OCI-M2 (cell line): ENCODE measurements around the gene RFX5.

Experiments used
- DNase-seq: peaks from one replicate; lab custom pipeline; 2025; ENCODE audit not compliant: unreplicated experiment; lab: John Stamatoyannopoulos, UW

The RFX5 gene

GRCh38 chr1:151325231-151325630 is 21.8 kb downstream of the RFX5 start:
- no peak for DNase-seq

GRCh38 chr1:151324390-151324930 is 22.6 kb downstream of the RFX5 start:
- DNase-seq: no peak

GRCh38 chr1:151318975-151319374 is 28.1 kb downstream of the RFX5 start:
- no peak for DNase-seq

GRCh38 chr1:151315565-151316235 is 31.4 kb downstream of the RFX5 start:
- DNase-seq: no peak

- DNase-seq: no peak
Measured at GRCh38 chr1:151314137-151314875, 32.7 kb downstream of the RFX5 start.

GRCh38 chr1:151313501-151313900 is 33.6 kb downstream of the RFX5 start:
- DNase-seq: no peak

DNA sequence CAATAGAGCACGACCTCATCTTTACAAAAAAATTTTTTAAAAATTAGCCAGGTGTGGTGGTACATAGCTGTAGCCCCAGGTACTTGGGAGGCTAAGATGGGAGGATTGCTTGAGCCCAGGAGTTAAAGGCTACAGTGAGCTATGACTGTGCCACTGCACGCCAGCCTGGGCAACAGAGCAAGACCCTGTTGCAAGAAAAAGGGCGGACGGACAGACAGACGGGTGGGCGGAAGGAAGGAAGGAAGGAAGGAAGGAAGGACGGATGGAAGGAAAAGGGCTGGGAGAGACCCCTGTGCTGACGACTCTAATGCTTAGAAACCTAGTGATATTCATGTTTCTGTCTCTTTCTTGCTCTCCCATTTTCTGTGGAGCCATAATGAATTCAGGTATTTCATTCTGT is 34.2 kb downstream of the RFX5 start:
- DNase-seq: no peak

DNA sequence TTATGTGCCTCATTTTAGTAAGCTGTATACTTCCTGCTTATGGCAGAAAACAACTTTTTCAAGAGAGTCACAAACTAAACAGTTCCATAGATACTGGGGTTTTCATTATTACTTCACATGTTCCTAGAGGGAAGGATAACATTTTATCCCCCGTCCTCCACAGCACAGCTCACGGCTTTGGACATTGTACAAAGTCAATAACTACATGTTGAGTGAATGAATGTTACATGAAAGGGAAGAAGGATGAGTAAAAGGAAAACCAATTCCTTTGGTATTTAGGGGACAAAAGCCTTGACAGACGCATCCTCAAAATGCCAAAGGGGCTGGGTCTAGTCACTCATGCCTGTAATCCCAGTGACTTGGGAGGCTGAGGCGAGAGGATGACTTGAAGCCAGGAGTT is 34.6 kb downstream of the RFX5 start:
- DNase-seq: no peak

- no peak for DNase-seq
Measured at GRCh38 chr1:151311589-151312331, 35.3 kb downstream of the RFX5 start.

DNA sequence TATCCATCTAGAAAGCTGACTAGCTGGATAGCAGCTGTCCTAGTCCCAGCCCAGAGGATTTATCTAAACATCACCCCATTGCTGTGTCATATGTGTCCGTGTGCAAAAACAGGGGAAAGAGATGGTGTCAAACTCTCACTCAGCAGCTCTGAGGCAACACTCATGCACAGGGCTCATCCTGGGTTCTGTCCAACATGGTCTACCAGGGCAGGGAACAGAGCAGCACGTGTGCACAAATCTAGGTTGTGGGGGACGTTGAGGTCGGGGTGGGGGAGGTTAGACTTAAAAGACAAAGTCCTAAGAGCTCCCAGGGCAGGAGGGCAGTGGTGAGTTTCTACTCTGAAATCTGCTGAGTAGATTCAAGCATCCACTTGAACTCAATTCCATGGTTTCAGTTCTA is 36.0 kb downstream of the RFX5 start:
- DNase-seq: no peak

DNA sequence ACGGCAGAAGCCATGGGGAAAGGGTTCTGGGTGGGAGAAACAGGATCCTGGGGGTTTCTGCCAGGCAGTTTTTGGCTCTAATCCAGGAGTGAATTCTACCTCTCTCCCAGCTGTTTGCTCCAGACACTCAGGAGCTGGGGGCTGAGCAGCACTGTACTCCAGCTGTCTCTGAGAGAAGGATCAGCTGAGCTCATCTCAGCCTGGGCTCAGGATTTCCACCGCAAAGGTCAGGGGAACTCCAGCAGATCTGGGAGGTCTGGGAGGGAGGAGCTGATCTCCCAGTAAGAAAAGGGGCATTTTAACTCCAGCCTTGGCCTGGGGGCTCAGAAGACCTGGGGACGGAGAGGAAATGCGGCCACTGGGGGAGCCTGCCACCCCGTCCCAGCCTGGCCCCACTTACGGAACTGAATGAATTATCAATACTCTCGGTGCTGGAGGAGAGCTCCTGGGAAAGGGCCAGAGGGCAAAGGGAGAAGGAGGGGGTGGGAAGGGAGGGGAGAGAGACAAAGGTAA is 37.2 kb downstream of the RFX5 start:
- DNase-seq: no peak

DNA sequence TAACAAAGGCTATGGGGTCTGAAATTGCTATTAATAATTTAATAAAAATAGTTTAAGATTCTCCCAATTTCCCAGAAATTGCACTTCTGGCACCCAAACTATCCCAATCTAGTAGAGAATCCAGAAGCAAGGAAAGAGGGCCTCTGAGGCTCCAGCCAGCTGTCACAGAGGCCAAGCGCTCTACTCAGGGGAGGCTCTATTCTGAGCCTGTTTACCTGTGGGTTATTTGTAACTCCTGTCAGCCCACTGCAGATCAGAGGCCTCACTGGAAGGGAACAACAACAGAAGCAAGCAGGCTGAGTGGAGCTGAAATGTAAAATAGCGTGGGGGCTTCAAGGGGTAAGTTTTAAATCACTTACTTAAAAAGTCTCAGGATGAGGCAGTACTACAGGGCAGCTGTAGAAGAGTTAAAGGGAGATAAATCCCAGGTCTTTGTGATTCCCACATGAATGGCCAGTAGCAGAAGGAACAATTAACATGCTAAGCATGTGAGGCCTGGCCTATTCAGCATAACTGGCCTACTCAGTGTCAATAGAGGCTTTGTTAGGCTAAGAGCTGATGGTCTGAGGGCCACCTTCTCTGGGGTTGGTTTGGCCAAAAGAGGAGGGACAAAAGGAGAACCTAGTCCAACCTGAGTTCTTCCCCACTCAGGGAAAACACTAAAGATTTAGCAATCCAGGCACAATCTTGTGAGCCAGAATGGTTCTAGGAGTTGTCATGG is 52.1 kb downstream of the RFX5 start:
- DNase-seq: no peak

GRCh38 chr1:151293093-151293492 is 54.0 kb downstream of the RFX5 start:
- DNase-seq: no peak

DNA sequence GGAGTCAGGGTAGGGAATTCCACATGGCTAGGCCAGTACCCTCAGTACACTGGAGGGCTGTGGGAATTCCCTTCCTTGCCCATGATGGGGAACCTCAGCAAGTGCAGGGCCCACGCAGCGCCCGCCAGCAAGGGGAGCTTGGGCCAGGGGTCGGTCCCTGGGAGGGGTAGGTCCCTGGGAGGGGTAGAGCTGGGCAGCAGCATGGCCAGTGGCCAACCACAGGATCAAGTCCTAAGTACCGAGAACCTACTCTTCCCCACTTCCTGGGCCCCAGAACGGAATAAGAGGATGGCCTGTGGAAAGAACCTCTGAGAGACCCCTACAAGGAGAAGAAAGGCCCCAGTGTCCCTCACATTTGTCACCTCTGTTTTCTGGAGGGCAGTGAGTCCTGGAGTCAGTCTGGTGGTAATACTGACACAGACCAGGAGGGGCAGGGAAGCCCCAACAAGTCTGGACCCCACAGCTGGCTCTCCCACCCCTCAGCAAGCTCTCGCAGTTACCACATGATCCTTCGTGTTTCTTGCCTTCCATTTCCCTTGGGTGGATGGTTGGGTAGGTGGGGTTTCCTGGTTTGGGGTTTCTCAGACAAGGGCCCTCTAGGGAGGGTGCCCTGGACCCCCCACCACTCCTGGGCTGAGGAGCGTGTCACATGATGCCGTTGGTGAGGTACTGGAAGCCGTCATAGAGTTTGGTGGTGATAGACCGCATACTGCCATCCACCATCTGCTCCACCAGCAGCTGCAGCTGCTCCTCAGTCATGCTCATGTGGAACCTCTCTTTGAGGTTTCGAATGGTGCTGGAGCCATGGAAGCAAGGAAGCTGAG is 54.6 kb downstream of the RFX5 start:
- no peak for DNase-seq

DNA sequence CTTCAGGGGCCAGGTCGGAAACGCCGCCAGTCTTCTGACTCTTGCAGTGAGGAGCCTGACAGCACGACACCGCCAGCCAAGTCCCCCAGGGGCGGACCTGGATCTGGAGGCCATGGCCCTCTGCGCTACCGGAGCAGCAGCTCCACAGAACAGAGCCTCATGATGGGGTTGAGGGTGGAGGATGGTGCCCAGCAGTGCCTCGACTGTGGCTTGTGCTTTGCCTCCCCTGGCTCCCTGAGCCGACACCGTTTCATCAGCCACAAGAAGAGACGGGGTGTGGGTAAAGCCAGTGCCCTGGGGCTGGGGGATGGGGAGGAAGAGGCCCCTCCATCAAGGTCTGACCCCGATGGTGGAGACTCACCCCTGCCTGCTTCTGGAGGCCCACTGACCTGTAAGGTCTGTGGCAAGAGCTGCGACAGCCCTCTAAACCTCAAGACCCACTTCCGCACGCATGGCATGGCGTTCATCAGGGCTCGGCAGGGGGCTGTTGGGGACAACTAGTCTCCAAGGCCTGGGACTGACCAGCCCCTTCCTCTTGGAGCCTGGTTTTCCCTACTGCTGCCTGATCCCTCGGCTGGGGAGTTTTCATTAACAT is 56.2 kb downstream of the RFX5 start:
- DNase-seq: no peak
